Measurements from ENCODE around the gene CNIH1. TPM values are rescaled to one million over a fixed set of nuclear protein-coding genes. Genes with fewer than 3 reads are reported as not detected.
A peak's percentile ranks its signal among the peaks of the same experiment; 100 is the strongest.

CNIH1 gene
- total RNA-seq, 1 experiment from 2014 or later, result 80.7 TPM

GRCh38 chr14:54423991-54424390, 17.2 kb downstream of the CNIH1 start:
- no peaks in the 10 kb centered on the region for H3K9me3 Mint-ChIP-seq
- ATAC-seq, result no peak
- H3K4me1 Mint-ChIP-seq, result peaks cover 5% of the 10 kb centered on the region
- no peak overlapping the region for H3K27ac Mint-ChIP-seq
- no peak for DNase-seq (ENCODE audit: low spot score)
- H3K4me3 Mint-ChIP-seq, result no peak overlapping the region
- ChIA-PET POLR2A (no interaction called here), CTCF (interaction anchor here (1.4 to 2.6 kb wide), 2 partner anchors 57 to 95 kb away, joined by 4 to 14 read pairs; no protein-coding TSS in a partner anchor)
- H3K27me3 Mint-ChIP-seq (ENCODE audit: low read depth), result no peaks in the 10 kb centered on the region
- H3K36me3 Mint-ChIP-seq, result peaks cover 29% of the 10 kb centered on the region
- TF ChIP-seq ZNF423 (CRISPR knock-in tag; IDR thresholded peaks at IDR 0.05), result no peak

GRCh38 chr14:54420478-54421142, 20.6 kb downstream of the CNIH1 start:
- Mint-ChIP-seq H3K4me1 (peaks cover 5% of the 10 kb centered on the region), H3K27me3 (ENCODE audit: low read depth) (no peaks in the 10 kb centered on the region), H3K9me3 (no peaks in the 10 kb centered on the region), H3K27ac (no peak overlapping the region; the same call in 1 of the 2 replicates), H3K4me3 (no peak overlapping the region), H3K36me3 (peaks cover 13% of the 10 kb centered on the region)
- no peak for TF ChIP-seq HMGXB4 (CRISPR knock-in tag; IDR thresholded peaks at IDR 0.05)
- peak; percentile 47; the same call in 1 of the 2 replicates for TF ChIP-seq CTCF (IDR thresholded peaks at IDR 0.05)
- TF ChIP-seq NFE2L1 (CRISPR knock-in tag; IDR thresholded peaks at IDR 0.05), result no peak
- TF ChIP-seq ATF3 (CRISPR knock-in tag; conservative IDR thresholded peaks at IDR 0.05), result no peak
- no peak for TF ChIP-seq MAX (CRISPR knock-in tag; IDR thresholded peaks at IDR 0.05)
- TF ChIP-seq RELA (CRISPR knock-in tag; IDR thresholded peaks at IDR 0.05; ENCODE audit: borderline replicate concordance), result no peak
- no peak for TF ChIP-seq KAT7 (CRISPR knock-in tag; IDR thresholded peaks at IDR 0.05; ENCODE audit: borderline replicate concordance)
- 0 out of 2 replicates have a peak, but pooled peaks have one; percentile 11 for TF ChIP-seq NFATC4 (CRISPR knock-in tag; IDR thresholded peaks at IDR 0.05)
- no peak for TF ChIP-seq ZNF512 (CRISPR knock-in tag; IDR thresholded peaks at IDR 0.05; ENCODE audit: borderline replicate concordance)
- no peak for TF ChIP-seq CREM (CRISPR knock-in tag; IDR thresholded peaks at IDR 0.05)
- no peak for TF ChIP-seq OVOL2 (CRISPR knock-in tag; IDR thresholded peaks at IDR 0.05; ENCODE audit: borderline replicate concordance)
- ChIA-PET POLR2A (interaction anchor here (1.1 kb wide), 1 partner anchor 24 kb away, joined by 5 read pairs; the partner anchor contains the start of gene CDKN3), CTCF (interaction anchor here (0.6 to 2.4 kb wide), 26 partner anchors 9 to 384 kb away, joined by 3 to 45 read pairs (median 4); partner anchors contain the start of genes CDKN3 and CGRRF1)
- ATAC-seq, result peak; percentile 95
- DNase-seq (ENCODE audit: low spot score), result peak; percentile 59

GRCh38 chr14:54411371-54411770, 29.8 kb downstream of the CNIH1 start:
- no peak for DNase-seq (ENCODE audit: low spot score)
- no peak for ATAC-seq
- POLR2A ChIA-PET, result no interaction called here
- peaks cover 48% of the 10 kb centered on the region for H3K36me3 Mint-ChIP-seq
- no peak overlapping the region for H3K27ac Mint-ChIP-seq
- H3K27me3 Mint-ChIP-seq (ENCODE audit: low read depth), result no peaks in the 10 kb centered on the region
- CTCF ChIA-PET, result interaction anchor here (1.0 kb wide), 1 partner anchor 9 kb away, joined by 4 read pairs; no protein-coding TSS in a partner anchor
- H3K4me1 Mint-ChIP-seq, result no peaks in the 10 kb centered on the region
- 0 out of 2 replicates have a peak, but pooled peaks cover 3% of the 10 kb centered on the region for H3K9me3 Mint-ChIP-seq
- no peak overlapping the region for H3K4me3 Mint-ChIP-seq
- no peak for TF ChIP-seq TP53 (CRISPR knock-in tag; IDR thresholded peaks at IDR 0.05)
- TF ChIP-seq NFYB (CRISPR knock-in tag; conservative IDR thresholded peaks at IDR 0.05; ENCODE audit: low read depth), result no peak
- TF ChIP-seq AR (CRISPR knock-in tag; IDR thresholded peaks at IDR 0.05), result no peak
- TF ChIP-seq E2F1 (CRISPR knock-in tag; IDR thresholded peaks at IDR 0.05), result no peak
- TF ChIP-seq ZNF416 (CRISPR knock-in tag; IDR thresholded peaks at IDR 0.05), result no peak
- no peak for TF ChIP-seq ZBTB43 (CRISPR knock-in tag; IDR thresholded peaks at IDR 0.05)
- TF ChIP-seq MYBL2 (CRISPR knock-in tag; IDR thresholded peaks at IDR 0.05), result no peak
- TF ChIP-seq ELF4 (CRISPR knock-in tag; IDR thresholded peaks at IDR 0.05; ENCODE audit: low read depth), result no peak

All from WTC11 (cell line).